ENCODE data around the gene P2RX5.

DNA sequence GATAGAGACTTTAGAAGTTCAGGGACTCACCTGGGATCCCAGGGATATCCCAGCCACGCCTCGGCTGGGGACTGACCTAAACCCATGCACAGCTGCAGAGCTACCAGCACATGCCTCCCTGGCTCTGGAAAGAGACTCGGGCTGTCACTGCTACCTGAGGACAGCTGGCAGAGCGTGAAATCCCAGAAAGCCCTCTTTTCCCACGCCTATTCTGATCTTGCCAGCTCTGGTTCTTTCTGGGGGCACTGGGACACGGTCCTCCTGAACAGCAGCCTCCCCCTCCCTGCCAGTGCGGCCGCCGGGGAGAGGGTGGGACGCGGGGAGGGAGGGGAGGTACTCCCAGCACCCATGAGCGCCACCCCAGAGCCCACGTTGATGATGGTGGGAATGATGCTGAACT, 10.8 kb downstream of the P2RX5 start:
- TF ChIP-seq, protein P1, sequence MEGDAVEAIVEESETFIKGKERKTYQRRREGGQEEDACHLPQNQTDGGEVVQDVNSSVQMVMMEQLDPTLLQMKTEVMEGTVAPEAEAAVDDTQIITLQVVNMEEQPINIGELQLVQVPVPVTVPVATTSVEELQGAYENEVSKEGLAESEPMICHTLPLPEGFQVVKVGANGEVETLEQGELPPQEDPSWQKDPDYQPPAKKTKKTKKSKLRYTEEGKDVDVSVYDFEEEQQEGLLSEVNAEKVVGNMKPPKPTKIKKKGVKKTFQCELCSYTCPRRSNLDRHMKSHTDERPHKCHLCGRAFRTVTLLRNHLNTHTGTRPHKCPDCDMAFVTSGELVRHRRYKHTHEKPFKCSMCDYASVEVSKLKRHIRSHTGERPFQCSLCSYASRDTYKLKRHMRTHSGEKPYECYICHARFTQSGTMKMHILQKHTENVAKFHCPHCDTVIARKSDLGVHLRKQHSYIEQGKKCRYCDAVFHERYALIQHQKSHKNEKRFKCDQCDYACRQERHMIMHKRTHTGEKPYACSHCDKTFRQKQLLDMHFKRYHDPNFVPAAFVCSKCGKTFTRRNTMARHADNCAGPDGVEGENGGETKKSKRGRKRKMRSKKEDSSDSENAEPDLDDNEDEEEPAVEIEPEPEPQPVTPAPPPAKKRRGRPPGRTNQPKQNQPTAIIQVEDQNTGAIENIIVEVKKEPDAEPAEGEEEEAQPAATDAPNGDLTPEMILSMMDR (IDR thresholded peaks at IDR 0.05; ENCODE audit: insufficient read depth, low read length, poor library complexity, severe bottlenecking), result no peak
- TF ChIP-seq EZH2phosphoT487 (conservative IDR thresholded peaks at IDR 0.05; ENCODE audit: low read length), result no peak
